H9 (cell line): Measurements from ENCODE around the gene IWS1. TPM values are rescaled to one million over a fixed set of nuclear protein-coding genes. Genes with fewer than 3 reads are reported as not detected.

ENCODE experiments used
- DNase-seq: peaks from one replicate; pipeline ENCODE4 v3.0.0-alpha.2; 2017
- H2AFZ ChIP-seq: one replicate; pipeline ENCODE4 v1.6.1; 2013; ENCODE audit warnings: mild to moderate bottlenecking, low read length, control low read depth, moderate library complexity
- H2AK5ac ChIP-seq: 2 replicates; pipeline ENCODE4 v1.6.1; 2013; ENCODE audit warnings: low read length, control low read depth, mixed read lengths; ENCODE audit not compliant: insufficient read length
- H2BK120ac ChIP-seq: one replicate; pipeline ENCODE4 v1.6.1; 2013; ENCODE audit warnings: low read depth, mild to moderate bottlenecking, low read length, control low read depth, inconsistent platforms; ENCODE audit not compliant: poor library complexity, severe bottlenecking
- H2BK12ac ChIP-seq: 2 replicates; pipeline ENCODE4 v1.6.1; 2013; ENCODE audit warnings: low read length, control low read depth, mixed read lengths, low read depth; ENCODE audit not compliant: insufficient read length
- H2BK15ac ChIP-seq: 2 replicates; pipeline ENCODE4 v1.6.1; 2013; ENCODE audit warnings: low read depth, low read length, control low read depth
- H2BK20ac ChIP-seq: one replicate; pipeline ENCODE4 v1.6.1; 2013; ENCODE audit warnings: low read depth, mild to moderate bottlenecking, low read length, control low read depth, inconsistent platforms; ENCODE audit not compliant: poor library complexity, severe bottlenecking
- H2BK5ac ChIP-seq: 2 replicates; pipeline ENCODE4 v1.6.1; 2013; ENCODE audit warnings: low read length, control low read depth, mixed read lengths; ENCODE audit not compliant: insufficient read length
- H3K14ac ChIP-seq: 2 replicates; pipeline ENCODE4 v1.6.1; 2013; ENCODE audit warnings: low read length, control low read depth; ENCODE audit not compliant: insufficient read depth
- H3K18ac ChIP-seq: 2 replicates; pipeline ENCODE4 v1.6.1; 2013; ENCODE audit warnings: low read depth, mild to moderate bottlenecking, mixed read lengths, low read length, control low read depth; ENCODE audit not compliant: insufficient read length
- H3K23ac ChIP-seq: 2 replicates; pipeline ENCODE4 v1.6.1; 2013; ENCODE audit warnings: low read length, control low read depth, mixed read lengths, low read depth; ENCODE audit not compliant: insufficient read length
- H3K23me2 ChIP-seq: 2 replicates; pipeline ENCODE4 v1.6.1; 2013; ENCODE audit warnings: low read depth, mild to moderate bottlenecking, mixed read lengths, low read length, control low read depth; ENCODE audit not compliant: insufficient read length, poor library complexity, severe bottlenecking
- H3K27ac ChIP-seq: 2 replicates; pipeline ENCODE4 v1.5.1; 2013; ENCODE audit warnings: low read length, control low read depth, mixed read lengths, low read depth; ENCODE audit not compliant: insufficient read length
- H3K27me3 ChIP-seq: 2 replicates; pipeline ENCODE4 v1.6.1; 2013; ENCODE audit warnings: low read length, control low read depth, inconsistent platforms; ENCODE audit not compliant: insufficient read depth
- H3K4ac ChIP-seq: 2 replicates; pipeline ENCODE4 v1.6.1; 2013; ENCODE audit warnings: low read depth, mild to moderate bottlenecking, control low read depth, inconsistent platforms, low read length, moderate library complexity
- H3K4me1 ChIP-seq: 2 replicates; pipeline ENCODE4 v1.6.1; 2013; ENCODE audit warnings: low read length, control low read depth, inconsistent platforms; ENCODE audit not compliant: insufficient read depth
- H3K4me2 ChIP-seq: 2 replicates; pipeline ENCODE4 v1.6.1; 2013; ENCODE audit warnings: low read length, control low read depth, mixed read lengths; ENCODE audit not compliant: insufficient read length, insufficient read depth
- H3K56ac ChIP-seq: 2 replicates; pipeline ENCODE4 v1.6.1; 2013; ENCODE audit warnings: low read depth, mild to moderate bottlenecking, mixed read lengths, low read length, control low read depth; ENCODE audit not compliant: insufficient read length
- H3K79me1 ChIP-seq: 2 replicates; pipeline ENCODE4 v1.6.1; 2013; ENCODE audit warnings: low read depth, mild to moderate bottlenecking, moderate library complexity, low read length, control low read depth, inconsistent platforms; ENCODE audit not compliant: insufficient read depth, poor library complexity, severe bottlenecking
- H3K79me2 ChIP-seq: 2 replicates; pipeline ENCODE4 v1.6.1; 2013; ENCODE audit warnings: low read length, control low read depth, inconsistent platforms; ENCODE audit not compliant: insufficient read depth
- H3K9ac ChIP-seq: 2 replicates; pipeline ENCODE4 v1.6.1; 2013; ENCODE audit warnings: low read length, control low read depth, mixed read lengths; ENCODE audit not compliant: insufficient read length; ENCODE audit errors: extremely low read depth
- H3K9me3 ChIP-seq: one replicate; pipeline ENCODE4 v1.6.1; 2013; ENCODE audit warnings: low read depth, low read length, inconsistent platforms; ENCODE audit not compliant: control insufficient read depth
- H3T11ph ChIP-seq: one replicate; pipeline ENCODE4 v1.6.1; 2013; ENCODE audit warnings: mild to moderate bottlenecking, low read length, control low read depth, inconsistent platforms
- H4K20me1 ChIP-seq: one replicate; pipeline ENCODE4 v1.6.1; 2013; ENCODE audit not compliant: control insufficient read depth, insufficient read length, insufficient read depth
- H4K5ac ChIP-seq: 2 replicates; pipeline ENCODE4 v1.6.1; 2013; ENCODE audit warnings: low read depth, mild to moderate bottlenecking, mixed read lengths, low read length, control low read depth; ENCODE audit not compliant: insufficient read length
- H4K8ac ChIP-seq: replicated peaks from 2 replicates; pipeline ENCODE4 v1.6.1; 2013; ENCODE audit warnings: low read length, control low read depth, mixed read lengths, low read depth; ENCODE audit not compliant: insufficient read length
- H4K91ac ChIP-seq: 2 replicates; pipeline ENCODE4 v1.6.1; 2013; ENCODE audit warnings: low read depth, mild to moderate bottlenecking, moderate library complexity, mixed read lengths, low read length, control low read depth; ENCODE audit not compliant: insufficient read length
- H3K27ac Mint-ChIP-seq, 3 experiments: 2 replicates in 2 of 3; 3 replicates in 1 of 3; pipeline ENCODE4 v1.8.0; 2020 to 2021; ENCODE audit warnings: mixed read lengths in 3 of 3, mild to moderate bottlenecking in 1 of 3, moderate library complexity in 1 of 3
- H3K27me3 Mint-ChIP-seq: 2 replicates; pipeline ENCODE4 v1.8.0; 2021; ENCODE audit warnings: low read depth, mild to moderate bottlenecking, moderate library complexity, mixed read lengths
- H3K36me3 Mint-ChIP-seq, 3 experiments: 2 replicates in 2 of 3; 3 replicates in 1 of 3; pipeline ENCODE4 v1.8.0; 2020 to 2021; ENCODE audit warnings: low read depth in 3 of 3, mixed read lengths in 3 of 3; ENCODE audit not compliant: insufficient read depth in 1 of 3
- H3K4me1 Mint-ChIP-seq, 2 experiments: 2 replicates each; pipeline ENCODE4 v1.8.0; 2020; ENCODE audit warnings: mixed read lengths in 2 of 2
- H3K4me3 Mint-ChIP-seq, 2 experiments: 2 replicates in 1 of 2; 3 replicates in 1 of 2; pipeline ENCODE4 v1.8.0; 2020 to 2021; ENCODE audit warnings: mild to moderate bottlenecking in 2 of 2, mixed read lengths in 2 of 2, moderate library complexity in 1 of 2
- H3K9me3 Mint-ChIP-seq, 2 experiments: 2 replicates in 1 of 2; 3 replicates in 1 of 2; pipeline ENCODE4 v1.8.0; 2020; ENCODE audit warnings: mild to moderate bottlenecking in 2 of 2, mixed read lengths in 2 of 2, moderate library complexity in 1 of 2
- CTCF ChIP-seq: fragments of 200-600 bp; sonication (generic); conservative IDR thresholded peaks from 3 replicates; pipeline ENCODE4 v1.8.0; 2021; ENCODE audit warnings: antibody characterized with exemption, mild to moderate bottlenecking
- WGBS: extraction: QIAGEN DNeasy Blood & Tissue Kit; methylation state at CpG from one replicate; pipeline ENCODE4 v1.1.7; 2013; ENCODE audit warnings: missing lambda C conversion rate, low lambda C conversion rate, mixed read lengths; ENCODE audit not compliant: insufficient read length; ENCODE audit errors: extremely low coverage; 5-methylcytosine and 5-hydroxymethylcytosine counted together
- total RNA-seq: library from RNA; stranded (reverse); gene quantifications from 2 replicates; pipeline ENCODE4 v1.2.1, GENCODE V29; 2021

The IWS1 gene
- total RNA-seq, 1 experiment from 2014 or later: 66.2 TPM

GRCh38 chr2:127569666-127570065 is 43.4 kb upstream of the IWS1 start:
- Histone ChIP-seq H3K4ac (no peak overlapping the region), H2BK20ac (no peak overlapping the region), H2BK15ac (no peak overlapping the region), H3K27me3 (no peaks in the 10 kb centered on the region), H3K9ac (no peak overlapping the region), H2AFZ (no peak overlapping the region), H2BK120ac (no peak overlapping the region), H3K56ac (no peak overlapping the region), H3K4me2 (no peak overlapping the region), H4K8ac (no peak overlapping the region), H2BK5ac (no peak overlapping the region), H4K20me1 (no peaks in the 10 kb centered on the region), H3K14ac (no peak overlapping the region), H3K23ac (no peak overlapping the region), H3K27ac (no peak overlapping the region), H4K5ac (no peak overlapping the region), H3K9me3 (no peaks in the 10 kb centered on the region), H2AK5ac (no peak overlapping the region), H4K91ac (no peak overlapping the region), H3K4me1 (no peaks in the 10 kb centered on the region), H3K18ac (no peak overlapping the region), H3T11ph (no peak overlapping the region), H3K23me2 (no peaks in the 10 kb centered on the region), H2BK12ac (no peak overlapping the region), H3K79me1 (no peaks in the 10 kb centered on the region), H3K79me2 (no peaks in the 10 kb centered on the region)
- Mint-ChIP-seq H3K27me3 (no peaks in the 10 kb centered on the region; the same call in 1 of the 2 replicates), H3K4me3 (no peak overlapping the region), H3K36me3 (no peaks in the 10 kb centered on the region), H3K27ac (no peak overlapping the region), H3K9me3 (no peaks in the 10 kb centered on the region), H3K4me1 (peaks cover 15% of the 10 kb centered on the region in 2 experiments)
- TF ChIP-seq CTCF: no peak
- no CpG with 5 or more reads among the region's 6 CpGs for WGBS
- DNase-seq: no peak
